ENCODE results near the gene PHLDB3.

Gene PHLDB3

GRCh38 chr19:43474986-43475705 lies 29.4 kb downstream of the PHLDB3 start:
- Mint-ChIP-seq H3K4me1 (peaks cover 38% of the 10 kb centered on the region), H3K27me3 (no peaks in the 10 kb centered on the region), H3K36me3 (ENCODE audit: low read depth) (peaks cover 8% of the 10 kb centered on the region), H3K27ac (peak overlapping the region; percentile 79), H3K9me3 (no peaks in the 10 kb centered on the region), H3K4me3 (peak overlapping the region; percentile 48)
- peak; percentile 97 for DNase-seq
- ATAC-seq = peak; percentile 62

- H3K36me3 Mint-ChIP-seq (ENCODE audit: low read depth) = peaks cover 8% of the 10 kb centered on the region
- H3K27me3 Mint-ChIP-seq = no peaks in the 10 kb centered on the region
- H3K4me3 Mint-ChIP-seq = no peak overlapping the region
- no peak for DNase-seq
- ATAC-seq = no peak
- H3K27ac Mint-ChIP-seq = no peak overlapping the region
- no peaks in the 10 kb centered on the region for H3K9me3 Mint-ChIP-seq
- H3K4me1 Mint-ChIP-seq = peaks cover 42% of the 10 kb centered on the region
Measured at GRCh38 chr19:43474487-43474886, 30.1 kb downstream of the PHLDB3 start.

- Mint-ChIP-seq H3K4me3 (no peak overlapping the region), H3K27me3 (no peaks in the 10 kb centered on the region), H3K9me3 (no peaks in the 10 kb centered on the region), H3K4me1 (peaks cover 66% of the 10 kb centered on the region), H3K36me3 (ENCODE audit: low read depth) (peaks cover 3% of the 10 kb centered on the region), H3K27ac (no peak overlapping the region)
- DNase-seq (no peak), ATAC-seq (no peak)
Measured at GRCh38 chr19:43471091-43471490, 33.5 kb downstream of the PHLDB3 start.

GRCh38 chr19:43470288-43470687 lies 34.3 kb downstream of the PHLDB3 start:
- peaks cover under 1% of the 10 kb centered on the region for H3K36me3 Mint-ChIP-seq (ENCODE audit: low read depth)
- H3K27me3 Mint-ChIP-seq = no peaks in the 10 kb centered on the region
- H3K9me3 Mint-ChIP-seq = no peaks in the 10 kb centered on the region
- ATAC-seq = peak; percentile 79
- no peak overlapping the region for H3K4me3 Mint-ChIP-seq
- no peak overlapping the region for H3K27ac Mint-ChIP-seq
- peak; percentile 52 for DNase-seq
- H3K4me1 Mint-ChIP-seq = peaks cover 59% of the 10 kb centered on the region

- ATAC-seq (no peak), DNase-seq (no peak)
- peak overlapping the region; percentile 29 for H3K27ac Mint-ChIP-seq
- peaks cover 58% of the 10 kb centered on the region for H3K4me1 Mint-ChIP-seq
- H3K9me3 Mint-ChIP-seq = no peaks in the 10 kb centered on the region
- no peaks in the 10 kb centered on the region for H3K36me3 Mint-ChIP-seq (ENCODE audit: low read depth)
- no peak overlapping the region for H3K4me3 Mint-ChIP-seq
- no peaks in the 10 kb centered on the region for H3K27me3 Mint-ChIP-seq
Measured at GRCh38 chr19:43469160-43469480, 35.4 kb downstream of the PHLDB3 start.

- H3K4me3 Mint-ChIP-seq = no peak overlapping the region
Measured at GRCh38 chr19:43468354-43469159, 36.0 kb downstream of the PHLDB3 start.

GRCh38 chr19:43467730-43468129 lies 36.8 kb downstream of the PHLDB3 start:
- Mint-ChIP-seq H3K36me3 (ENCODE audit: low read depth) (no peaks in the 10 kb centered on the region), H3K4me3 (no peak overlapping the region), H3K9me3 (no peaks in the 10 kb centered on the region), H3K4me1 (peaks cover 62% of the 10 kb centered on the region), H3K27ac (no peak overlapping the region), H3K27me3 (no peaks in the 10 kb centered on the region)
- DNase-seq = no peak
- ATAC-seq = no peak

More at GRCh38 chr19:43468354-43469159, 36.0 kb downstream of the PHLDB3 start:
- H3K27me3 Mint-ChIP-seq = no peaks in the 10 kb centered on the region
- peak overlapping the region; percentile 60 for H3K27ac Mint-ChIP-seq
- H3K9me3 Mint-ChIP-seq = no peaks in the 10 kb centered on the region
- DNase-seq (no peak), ATAC-seq (no peak)
- no peaks in the 10 kb centered on the region for H3K36me3 Mint-ChIP-seq (ENCODE audit: low read depth)
- H3K4me1 Mint-ChIP-seq = peaks cover 62% of the 10 kb centered on the region

- H3K4me1 Mint-ChIP-seq = peaks cover 64% of the 10 kb centered on the region
- no peaks in the 10 kb centered on the region for H3K9me3 Mint-ChIP-seq
- no peaks in the 10 kb centered on the region for H3K36me3 Mint-ChIP-seq (ENCODE audit: low read depth)
- ATAC-seq (no peak), DNase-seq (no peak)
- no peaks in the 10 kb centered on the region for H3K27me3 Mint-ChIP-seq
- H3K27ac Mint-ChIP-seq = no peak overlapping the region
- H3K4me3 Mint-ChIP-seq = no peak overlapping the region
Measured at GRCh38 chr19:43467276-43467675, 37.3 kb downstream of the PHLDB3 start.

GRCh38 chr19:43466793-43467192 lies 37.8 kb downstream of the PHLDB3 start:
- H3K27me3 Mint-ChIP-seq = no peaks in the 10 kb centered on the region
- no peaks in the 10 kb centered on the region for H3K36me3 Mint-ChIP-seq (ENCODE audit: low read depth)
- no peaks in the 10 kb centered on the region for H3K9me3 Mint-ChIP-seq
- no peak overlapping the region for H3K4me3 Mint-ChIP-seq
- peaks cover 65% of the 10 kb centered on the region for H3K4me1 Mint-ChIP-seq
- ATAC-seq = no peak
- no peak overlapping the region for H3K27ac Mint-ChIP-seq
- no peak for DNase-seq

GRCh38 chr19:43465468-43466120 lies 39.0 kb downstream of the PHLDB3 start, which contains the start of gene LYPD3:
Gene LYPD3, minus strand, starts transcription at chr19:43465608. Its CDS starts 37 bp downstream, at chr19:43465571.
- Mint-ChIP-seq H3K36me3 (ENCODE audit: low read depth) (peaks cover 3% of the 10 kb centered on the region), H3K4me3 (peak within 1 kb of the TSS; percentile 86), H3K4me1 (peaks cover 63% of the 10 kb centered on the region), H3K27ac (peak within 1 kb of the TSS; percentile 93), H3K9me3 (no peaks in the 10 kb centered on the region), H3K27me3 (no peaks in the 10 kb centered on the region)
- ATAC-seq = no peak
- DNase-seq = no peak

GRCh38 chr19:43464134-43464775 lies 40.3 kb downstream of the PHLDB3 start:
- peak; percentile 43 for ATAC-seq

GRCh38 chr19:43463381-43464133 lies 41.0 kb downstream of the PHLDB3 start:
- H3K4me3 Mint-ChIP-seq = peak overlapping the region; percentile 86
- peaks cover 3% of the 10 kb centered on the region for H3K36me3 Mint-ChIP-seq (ENCODE audit: low read depth)
- H3K9me3 Mint-ChIP-seq = no peaks in the 10 kb centered on the region
- ATAC-seq (peak; percentile 82), DNase-seq (peak; percentile 99)
- no peaks in the 10 kb centered on the region for H3K27me3 Mint-ChIP-seq
- peaks cover 45% of the 10 kb centered on the region for H3K4me1 Mint-ChIP-seq
- H3K27ac Mint-ChIP-seq = peak overlapping the region; percentile 93

More at GRCh38 chr19:43464134-43464775, 40.3 kb downstream of the PHLDB3 start:
- Mint-ChIP-seq H3K27me3 (no peaks in the 10 kb centered on the region), H3K27ac (peak overlapping the region; percentile 93), H3K4me3 (peak overlapping the region; percentile 86), H3K4me1 (peaks cover 52% of the 10 kb centered on the region), H3K36me3 (ENCODE audit: low read depth) (peaks cover 3% of the 10 kb centered on the region), H3K9me3 (no peaks in the 10 kb centered on the region)
- peak; percentile 78 for DNase-seq

GRCh38 chr19:43462785-43463380 lies 41.7 kb downstream of the PHLDB3 start:
- peaks cover 3% of the 10 kb centered on the region for H3K36me3 Mint-ChIP-seq (ENCODE audit: low read depth)
- H3K27me3 Mint-ChIP-seq = no peaks in the 10 kb centered on the region
- H3K4me1 Mint-ChIP-seq = peaks cover 39% of the 10 kb centered on the region
- DNase-seq (no peak), ATAC-seq (no peak)
- H3K9me3 Mint-ChIP-seq = no peaks in the 10 kb centered on the region
- peak overlapping the region; percentile 86 for H3K27ac Mint-ChIP-seq
- peak overlapping the region; percentile 86 for H3K4me3 Mint-ChIP-seq
